Measurements from ENCODE around the gene RALGPS1.

DNA sequence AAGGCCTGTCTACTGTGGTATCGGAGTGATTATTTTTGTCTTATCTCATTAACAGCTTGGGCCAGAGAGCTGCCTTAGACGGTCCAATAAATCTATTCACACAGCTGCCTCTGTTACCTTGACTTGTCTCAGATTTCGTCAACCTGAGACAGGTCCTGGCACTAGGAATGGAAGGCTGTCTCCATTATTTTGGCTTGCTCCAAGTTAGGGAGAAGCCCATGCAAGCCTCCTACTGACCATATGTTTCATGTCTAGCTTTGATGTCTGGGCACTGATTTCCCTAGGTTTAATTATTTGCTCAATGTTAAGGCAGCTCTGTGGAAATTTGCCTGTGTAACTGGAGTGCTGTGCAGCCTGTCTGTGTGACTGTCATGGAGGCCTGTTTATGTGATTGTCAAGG lies 12.4 kb upstream of the RALGPS1 start:
- TF ChIP-seq, protein P1, sequence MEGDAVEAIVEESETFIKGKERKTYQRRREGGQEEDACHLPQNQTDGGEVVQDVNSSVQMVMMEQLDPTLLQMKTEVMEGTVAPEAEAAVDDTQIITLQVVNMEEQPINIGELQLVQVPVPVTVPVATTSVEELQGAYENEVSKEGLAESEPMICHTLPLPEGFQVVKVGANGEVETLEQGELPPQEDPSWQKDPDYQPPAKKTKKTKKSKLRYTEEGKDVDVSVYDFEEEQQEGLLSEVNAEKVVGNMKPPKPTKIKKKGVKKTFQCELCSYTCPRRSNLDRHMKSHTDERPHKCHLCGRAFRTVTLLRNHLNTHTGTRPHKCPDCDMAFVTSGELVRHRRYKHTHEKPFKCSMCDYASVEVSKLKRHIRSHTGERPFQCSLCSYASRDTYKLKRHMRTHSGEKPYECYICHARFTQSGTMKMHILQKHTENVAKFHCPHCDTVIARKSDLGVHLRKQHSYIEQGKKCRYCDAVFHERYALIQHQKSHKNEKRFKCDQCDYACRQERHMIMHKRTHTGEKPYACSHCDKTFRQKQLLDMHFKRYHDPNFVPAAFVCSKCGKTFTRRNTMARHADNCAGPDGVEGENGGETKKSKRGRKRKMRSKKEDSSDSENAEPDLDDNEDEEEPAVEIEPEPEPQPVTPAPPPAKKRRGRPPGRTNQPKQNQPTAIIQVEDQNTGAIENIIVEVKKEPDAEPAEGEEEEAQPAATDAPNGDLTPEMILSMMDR (IDR thresholded peaks at IDR 0.05): no peak
- TF ChIP-seq EZH2phosphoT487 (IDR thresholded peaks at IDR 0.05) (no peak), EZH2 (IDR thresholded peaks at IDR 0.05) (no peak)
